ENCODE data around the gene MTHFS. TPM values are rescaled to one million over a fixed set of nuclear protein-coding genes. Genes with fewer than 3 reads are reported as not detected.
A peak's percentile ranks its signal among the peaks of the same experiment; 100 is the strongest.

MTHFS gene
- total and polyA plus RNA-seq, 5 donors from 2014 or later: 12.6 to 88.5 (median 78.7) TPM

DNA sequence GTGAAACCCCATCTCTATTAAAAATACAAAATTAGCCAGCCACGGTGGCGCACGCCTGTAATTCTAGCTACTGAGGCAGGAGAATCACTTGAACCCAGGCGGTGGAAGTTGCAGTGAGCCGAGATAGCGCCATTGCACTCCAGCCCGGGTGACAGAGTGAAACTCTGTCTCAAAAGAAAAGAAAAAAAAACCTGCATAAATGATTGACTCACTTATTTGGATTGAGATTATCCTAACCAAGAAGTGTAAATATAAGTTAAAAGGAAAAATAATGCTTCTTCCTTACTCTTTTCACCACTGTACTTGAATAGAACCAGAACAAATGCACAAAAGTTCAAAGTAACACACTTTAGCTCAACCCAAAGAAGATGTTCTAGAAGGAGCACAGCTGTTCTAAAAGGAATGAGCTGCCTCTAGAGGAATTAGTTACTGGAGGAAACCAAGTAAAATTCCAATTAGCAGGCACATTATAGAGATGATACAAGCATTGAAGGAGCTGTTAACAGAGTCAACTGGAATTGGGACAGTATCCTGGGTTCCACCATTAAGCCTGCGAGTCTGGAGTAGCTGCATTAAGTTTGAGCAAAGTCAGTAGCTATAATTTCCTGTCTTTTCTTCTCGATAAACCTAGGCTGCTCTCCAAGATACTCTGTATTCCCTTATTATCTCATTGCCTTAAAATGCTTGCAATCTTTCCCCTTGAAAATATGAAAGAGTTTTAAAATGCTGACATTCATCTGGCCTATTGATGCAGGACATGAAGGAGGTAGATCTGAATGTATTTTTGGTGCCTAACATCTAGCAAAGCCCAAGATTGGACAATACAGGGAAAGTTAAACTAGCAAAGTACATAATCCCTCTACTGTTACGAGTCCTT is 9.5 kb downstream of the MTHFS start:
- H3K4me1 ChIP-seq (ENCODE audit: control insufficient read depth, insufficient read depth, low read length, poor library complexity, severe bottlenecking): no peaks in the 10 kb centered on the region
- peaks cover 59% of the 10 kb centered on the region for H3K36me3 ChIP-seq (ENCODE audit: control insufficient read depth, insufficient read depth, low read length)
- no peaks in the 10 kb centered on the region for H3K27me3 ChIP-seq (ENCODE audit: control insufficient read depth, insufficient read depth, low read length)
- Mint-ChIP-seq H3K27ac (peak overlapping the region in 1 of 3 donors; percentile 39), H3K36me3 (peaks cover 64% of the 10 kb centered on the region), H3K4me1 (peaks cover 21 to 52% (median 39%) of the 10 kb centered on the region in 4 donors), H3K4me3 (peak overlapping the region in 1 of 4 donors; percentile 11), H3K27me3 (no peaks in the 10 kb centered on the region), H3K9me3 (no peaks in the 10 kb centered on the region)
- ATAC-seq (ENCODE audit: low read depth in 2 of 2): no peak
- H3K4me3 ChIP-seq (ENCODE audit: low read depth, low read length): no peak overlapping the region
- no peak overlapping the region for H3K27ac ChIP-seq (ENCODE audit: insufficient read depth, low read length, poor library complexity, severe bottlenecking)
- no peaks in the 10 kb centered on the region for H3K9me3 ChIP-seq (ENCODE audit: control insufficient read depth in 2 of 2, low read length in 2 of 2)
- DNase-seq: no peak

DNA sequence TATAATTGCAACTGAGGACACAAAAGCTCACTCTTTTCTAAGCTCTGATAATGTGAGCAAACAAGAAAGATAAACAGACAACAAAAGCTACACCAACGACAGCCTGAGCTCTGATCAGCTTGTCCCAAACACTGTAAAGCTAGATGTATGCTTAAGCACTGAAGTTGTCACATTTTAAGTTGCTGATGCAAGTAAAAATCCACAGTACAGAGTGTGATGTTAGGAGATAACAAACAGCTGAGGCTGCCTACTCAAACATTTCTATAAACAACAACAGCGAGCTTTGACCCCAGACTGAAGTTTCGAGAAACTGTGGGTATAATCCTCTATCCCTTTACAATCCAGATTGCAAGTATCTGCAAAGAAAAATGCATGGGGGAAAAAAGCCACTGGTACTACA is 10.7 kb downstream of the MTHFS start:
- Histone ChIP-seq H3K27me3 (ENCODE audit: control insufficient read depth, insufficient read depth, low read length) (no peaks in the 10 kb centered on the region), H3K4me1 (ENCODE audit: control insufficient read depth, insufficient read depth, low read length, poor library complexity, severe bottlenecking) (no peaks in the 10 kb centered on the region), H3K36me3 (ENCODE audit: control insufficient read depth, insufficient read depth, low read length) (peaks cover 71% of the 10 kb centered on the region), H3K9me3 (ENCODE audit: control insufficient read depth in 2 of 2, low read length in 2 of 2) (no peaks in the 10 kb centered on the region), H3K4me3 (ENCODE audit: low read depth, low read length) (no peak overlapping the region), H3K27ac (ENCODE audit: insufficient read depth, low read length, poor library complexity, severe bottlenecking) (no peak overlapping the region)
- Mint-ChIP-seq H3K4me3 (no peak overlapping the region), H3K4me1 (peaks cover 20 to 48% (median 39%) of the 10 kb centered on the region in 4 donors), H3K27ac (no peak overlapping the region), H3K36me3 (peaks cover 68% of the 10 kb centered on the region), H3K27me3 (no peaks in the 10 kb centered on the region), H3K9me3 (no peaks in the 10 kb centered on the region)
- ATAC-seq (ENCODE audit: low read depth in 2 of 2) (no peak), DNase-seq (no peak)

DNA sequence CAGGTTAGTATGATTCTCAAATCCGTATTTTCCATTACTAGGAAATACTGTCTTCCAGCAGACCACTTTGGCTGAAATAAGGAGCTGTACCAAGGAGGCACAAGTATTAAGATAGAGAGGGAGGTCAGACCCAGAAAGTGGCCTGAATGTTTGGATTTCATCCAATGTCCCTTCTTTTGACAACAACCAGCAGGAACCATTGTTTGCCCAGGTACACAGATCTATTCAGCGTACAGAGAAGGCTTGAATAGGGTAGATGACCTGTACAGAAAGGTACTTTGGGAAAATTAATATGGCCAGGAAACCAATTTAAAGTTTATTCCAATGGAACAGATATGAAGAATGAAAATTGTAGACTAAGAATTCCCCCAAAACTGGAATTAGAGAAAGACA is 12.6 kb downstream of the MTHFS start:
- no peak overlapping the region for H3K4me3 ChIP-seq (ENCODE audit: low read depth, low read length)
- ATAC-seq (ENCODE audit: low read depth in 2 of 2) (no peak), DNase-seq (no peak)
- H3K27ac Mint-ChIP-seq: no peak overlapping the region
- H3K4me1 ChIP-seq (ENCODE audit: control insufficient read depth, insufficient read depth, low read length, poor library complexity, severe bottlenecking): no peaks in the 10 kb centered on the region
- peaks cover 72% of the 10 kb centered on the region for H3K36me3 Mint-ChIP-seq
- peaks cover 0 to 10% (median 0%) of the 10 kb centered on the region in 7 donors for H3K9me3 Mint-ChIP-seq
- H3K36me3 ChIP-seq (ENCODE audit: control insufficient read depth, insufficient read depth, low read length): peaks cover 84% of the 10 kb centered on the region
- H3K4me3 Mint-ChIP-seq: no peak overlapping the region
- H3K27ac ChIP-seq (ENCODE audit: insufficient read depth, low read length, poor library complexity, severe bottlenecking): no peak overlapping the region
- H3K27me3 Mint-ChIP-seq: no peaks in the 10 kb centered on the region
- H3K27me3 ChIP-seq (ENCODE audit: control insufficient read depth, insufficient read depth, low read length): no peaks in the 10 kb centered on the region
- peaks cover 15 to 38% (median 31%) of the 10 kb centered on the region in 4 donors for H3K4me1 Mint-ChIP-seq
- peaks cover 2 to 6% of the 10 kb centered on the region in 2 experiments for H3K9me3 ChIP-seq (ENCODE audit: control insufficient read depth in 2 of 2, low read length in 2 of 2)

DNA sequence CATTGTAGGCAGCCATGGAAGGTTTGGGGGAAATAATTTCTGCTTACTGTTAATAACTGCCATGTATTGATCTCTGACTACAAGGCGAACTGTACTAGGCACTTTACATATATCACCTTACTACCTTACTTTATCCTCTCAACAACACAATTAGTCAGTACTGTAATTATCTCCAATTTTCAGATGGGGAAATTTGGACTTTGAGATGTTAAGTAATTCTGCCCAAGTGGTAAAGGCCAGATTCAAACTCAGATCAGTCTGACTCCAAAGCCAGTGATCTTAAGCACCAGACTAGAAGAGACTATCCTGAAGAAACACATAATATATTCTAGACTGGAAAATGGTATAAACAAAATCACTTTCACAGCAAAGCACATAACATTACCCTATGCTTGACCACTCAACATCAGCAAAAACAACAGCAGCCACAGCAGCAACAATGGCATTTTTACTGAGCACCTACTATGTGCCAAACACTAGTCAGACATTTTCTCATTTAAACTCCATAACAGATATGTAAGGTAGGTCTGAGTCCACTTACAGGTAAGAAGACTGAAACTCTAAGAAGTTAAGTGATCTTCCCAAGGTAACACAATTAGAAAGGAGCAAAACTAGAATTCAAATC is 13.1 kb downstream of the MTHFS start:
- H3K36me3 Mint-ChIP-seq: peaks cover 73% of the 10 kb centered on the region

DNA sequence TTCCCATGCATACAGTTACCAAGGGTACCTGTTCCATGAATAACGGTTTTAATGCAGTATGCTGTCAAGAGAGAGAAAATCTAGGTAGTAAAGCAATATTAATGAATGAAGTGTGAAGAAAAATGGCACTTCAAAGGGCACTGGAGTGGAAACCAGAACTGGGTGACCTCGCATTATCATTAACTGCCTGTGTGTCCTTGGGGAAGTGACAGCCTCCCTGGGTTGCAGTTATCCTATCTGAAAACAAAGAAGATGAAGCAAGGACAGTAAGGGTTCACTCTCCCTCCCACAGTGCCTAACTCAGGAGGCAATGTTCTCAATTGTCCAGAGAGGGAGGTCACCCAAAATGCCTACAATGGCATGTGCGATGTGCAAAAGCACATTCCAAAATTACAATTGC is 15.1 kb downstream of the MTHFS start:
- H3K36me3 Mint-ChIP-seq: peaks cover 76% of the 10 kb centered on the region
- H3K27me3 Mint-ChIP-seq: no peaks in the 10 kb centered on the region
- H3K9me3 Mint-ChIP-seq: peaks cover 3 to 29% (median 7%) of the 10 kb centered on the region in 7 donors
- peaks cover 3 to 24% (median 19%) of the 10 kb centered on the region in 4 donors for H3K4me1 Mint-ChIP-seq
- no peaks in the 10 kb centered on the region for H3K4me1 ChIP-seq (ENCODE audit: control insufficient read depth, insufficient read depth, low read length, poor library complexity, severe bottlenecking)
- ATAC-seq (ENCODE audit: low read depth in 2 of 2): no peak
- peaks cover 24 to 32% of the 10 kb centered on the region in 2 experiments for H3K9me3 ChIP-seq (ENCODE audit: control insufficient read depth in 2 of 2, low read length in 2 of 2)
- H3K4me3 Mint-ChIP-seq: no peak overlapping the region
- peaks cover 82% of the 10 kb centered on the region for H3K36me3 ChIP-seq (ENCODE audit: control insufficient read depth, insufficient read depth, low read length)
- H3K27ac Mint-ChIP-seq: peak overlapping the region in 1 of 3 donors; percentile 32
- H3K27me3 ChIP-seq (ENCODE audit: control insufficient read depth, insufficient read depth, low read length): no peaks in the 10 kb centered on the region
- H3K4me3 ChIP-seq (ENCODE audit: low read depth, low read length): no peak overlapping the region
- DNase-seq: no peak
- H3K27ac ChIP-seq (ENCODE audit: insufficient read depth, low read length, poor library complexity, severe bottlenecking): no peak overlapping the region

More for the DNA sequence above, 13.1 kb downstream of the MTHFS start:
- no peak for ATAC-seq (ENCODE audit: low read depth in 2 of 2)
- DNase-seq: no peak
- no peaks in the 10 kb centered on the region for H3K27me3 ChIP-seq (ENCODE audit: control insufficient read depth, insufficient read depth, low read length)
- Mint-ChIP-seq H3K4me1 (peaks cover 15 to 38% (median 30%) of the 10 kb centered on the region in 4 donors), H3K27ac (no peak overlapping the region), H3K4me3 (no peak overlapping the region), H3K27me3 (no peaks in the 10 kb centered on the region), H3K9me3 (peaks cover 0 to 10% (median 0%) of the 10 kb centered on the region in 7 donors)
- no peaks in the 10 kb centered on the region for H3K4me1 ChIP-seq (ENCODE audit: control insufficient read depth, insufficient read depth, low read length, poor library complexity, severe bottlenecking)
- H3K27ac ChIP-seq (ENCODE audit: insufficient read depth, low read length, poor library complexity, severe bottlenecking): no peak overlapping the region
- peaks cover 6 to 12% of the 10 kb centered on the region in 2 experiments for H3K9me3 ChIP-seq (ENCODE audit: control insufficient read depth in 2 of 2, low read length in 2 of 2)
- H3K36me3 ChIP-seq (ENCODE audit: control insufficient read depth, insufficient read depth, low read length): peaks cover 81% of the 10 kb centered on the region
- H3K4me3 ChIP-seq (ENCODE audit: low read depth, low read length): no peak overlapping the region

DNA sequence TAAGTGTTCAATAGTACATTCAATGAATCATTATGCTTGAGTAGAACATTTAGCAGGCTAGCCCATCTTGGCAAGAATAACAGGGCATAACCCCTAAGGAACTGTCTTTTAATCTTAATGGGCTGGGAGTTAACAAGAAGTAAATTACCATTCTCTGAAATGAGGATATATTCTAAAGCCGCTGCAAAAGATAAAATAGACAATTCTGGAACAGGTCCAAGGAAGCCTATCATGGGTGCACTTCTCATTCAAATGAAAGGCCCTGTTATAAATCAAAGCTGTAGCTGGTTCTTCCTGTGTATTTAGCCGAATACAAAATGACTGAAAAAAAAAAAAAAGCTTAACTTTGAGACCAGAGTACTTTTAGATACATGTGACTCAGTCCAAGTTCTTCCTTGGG is 15.6 kb downstream of the MTHFS start:
- H3K36me3 ChIP-seq (ENCODE audit: control insufficient read depth, insufficient read depth, low read length): peaks cover 81% of the 10 kb centered on the region
- no peak overlapping the region for H3K4me3 Mint-ChIP-seq
- peaks cover 79% of the 10 kb centered on the region for H3K36me3 Mint-ChIP-seq
- H3K27ac ChIP-seq (ENCODE audit: insufficient read depth, low read length, poor library complexity, severe bottlenecking): no peak overlapping the region
- ATAC-seq (ENCODE audit: low read depth in 2 of 2): no peak
- peaks cover 3 to 22% (median 19%) of the 10 kb centered on the region in 4 donors for H3K4me1 Mint-ChIP-seq
- H3K9me3 ChIP-seq (ENCODE audit: control insufficient read depth in 2 of 2, low read length in 2 of 2): peaks cover 24 to 33% of the 10 kb centered on the region in 2 experiments
- H3K27me3 ChIP-seq (ENCODE audit: control insufficient read depth, insufficient read depth, low read length): no peaks in the 10 kb centered on the region
- no peak overlapping the region for H3K4me3 ChIP-seq (ENCODE audit: low read depth, low read length)
- no peaks in the 10 kb centered on the region for H3K4me1 ChIP-seq (ENCODE audit: control insufficient read depth, insufficient read depth, low read length, poor library complexity, severe bottlenecking)
- H3K27ac Mint-ChIP-seq: peak overlapping the region in 1 of 3 donors; percentile 32
- H3K9me3 Mint-ChIP-seq: peaks cover 3 to 31% (median 7%) of the 10 kb centered on the region in 7 donors
- DNase-seq: no peak
- no peaks in the 10 kb centered on the region for H3K27me3 Mint-ChIP-seq

DNA sequence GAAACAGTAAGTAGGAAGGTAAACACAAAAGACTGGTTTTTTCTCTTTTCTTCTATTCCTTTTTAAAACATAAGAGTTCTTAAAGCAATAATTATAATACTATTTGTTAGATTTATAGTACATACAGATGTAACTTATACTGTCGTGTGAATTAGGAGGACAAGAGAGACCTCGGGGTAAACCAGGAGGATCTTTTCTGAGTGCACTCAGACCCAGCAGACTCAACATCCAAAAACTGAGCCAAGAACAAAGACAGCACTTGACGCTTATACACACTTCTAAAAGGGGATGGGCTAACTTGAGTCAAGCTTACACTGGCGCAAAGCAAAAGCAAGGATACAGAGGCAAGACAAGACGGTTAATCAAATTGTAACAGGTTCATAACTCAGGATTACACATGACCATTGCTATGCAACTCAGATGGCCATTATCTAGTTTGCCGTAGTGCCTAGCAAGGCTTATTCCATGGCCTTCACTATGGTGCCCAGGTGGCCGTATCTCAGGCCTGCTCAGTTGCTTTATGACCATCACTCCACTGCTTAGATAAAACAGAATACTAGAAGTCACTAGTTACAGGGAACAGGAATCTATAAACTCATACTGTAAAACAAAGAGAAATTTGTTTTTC is 18.6 kb downstream of the MTHFS start:
- Mint-ChIP-seq H3K9me3 (peaks cover 4 to 55% (median 24%) of the 10 kb centered on the region in 7 donors), H3K36me3 (peaks cover 81% of the 10 kb centered on the region), H3K27me3 (no peaks in the 10 kb centered on the region), H3K4me3 (no peak overlapping the region), H3K27ac (no peak overlapping the region), H3K4me1 (peaks cover 0 to 15% (median 9%) of the 10 kb centered on the region in 4 donors)
- Histone ChIP-seq H3K4me1 (ENCODE audit: control insufficient read depth, insufficient read depth, low read length, poor library complexity, severe bottlenecking) (no peaks in the 10 kb centered on the region), H3K4me3 (ENCODE audit: low read depth, low read length) (no peak overlapping the region), H3K36me3 (ENCODE audit: control insufficient read depth, insufficient read depth, low read length) (peaks cover 80% of the 10 kb centered on the region), H3K27me3 (ENCODE audit: control insufficient read depth, insufficient read depth, low read length) (no peaks in the 10 kb centered on the region), H3K9me3 (ENCODE audit: control insufficient read depth in 2 of 2, low read length in 2 of 2) (peaks cover 37 to 53% of the 10 kb centered on the region in 2 experiments), H3K27ac (ENCODE audit: insufficient read depth, low read length, poor library complexity, severe bottlenecking) (no peak overlapping the region)
- ATAC-seq (ENCODE audit: low read depth in 2 of 2): no peak
- DNase-seq: no peak
